GM12872 (cell line): ENCODE data around the gene ZC3H7B.

Source experiments
- CTCF ChIP-seq: IDR thresholded peaks from 3 replicates; pipeline ENCODE4 v1.5.1; 2011; ENCODE audit warnings: low read depth, mild to moderate bottlenecking, low read length, moderate library complexity; ENCODE audit not compliant: insufficient read depth

The ZC3H7B gene

DNA sequence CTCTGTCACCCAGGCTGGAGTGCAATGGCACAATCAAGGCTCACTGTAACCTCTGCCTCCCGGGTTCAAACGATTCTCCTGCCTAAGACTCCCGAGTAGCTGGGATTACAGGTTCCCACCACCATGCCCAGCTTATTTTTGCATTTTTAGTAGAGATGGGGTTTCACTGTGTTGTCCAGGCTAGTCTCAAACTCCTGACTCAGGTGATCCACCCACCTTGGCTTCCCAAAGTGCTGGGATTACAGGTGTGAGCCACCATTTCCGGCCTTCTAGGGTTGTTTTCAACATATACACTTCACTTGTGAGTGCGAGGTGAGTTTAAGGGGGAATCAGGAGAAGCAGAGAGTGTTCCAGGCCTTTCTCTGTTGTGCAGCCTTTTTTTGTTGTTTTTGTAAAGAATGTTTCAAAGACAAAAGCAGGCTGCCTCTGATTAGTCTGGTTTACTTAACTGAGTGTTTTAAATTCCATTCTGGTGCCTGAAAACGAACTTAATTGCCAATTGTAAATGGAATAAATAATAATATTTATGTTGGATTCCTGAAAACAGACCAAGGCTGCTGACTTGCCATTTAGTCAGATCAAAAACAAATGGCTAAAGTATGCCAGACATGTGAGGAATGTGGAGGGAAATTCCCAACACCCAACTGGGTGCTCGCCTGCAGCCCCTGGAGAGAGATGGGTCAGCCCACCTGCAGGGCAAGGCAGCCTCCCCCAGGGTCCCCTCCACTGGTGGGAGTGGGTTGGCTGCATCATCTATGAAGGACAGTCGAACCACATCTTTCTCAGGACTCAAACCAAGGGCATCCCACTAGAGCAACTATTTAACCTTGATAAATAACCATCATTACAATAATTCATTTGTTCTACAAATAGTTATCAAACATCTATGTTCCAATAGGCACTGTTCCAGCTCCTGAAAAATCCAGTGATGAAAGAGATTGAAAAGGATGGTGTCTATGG is 10.8 kb upstream of the ZC3H7B start:
- TF ChIP-seq CTCF: no peak

DNA sequence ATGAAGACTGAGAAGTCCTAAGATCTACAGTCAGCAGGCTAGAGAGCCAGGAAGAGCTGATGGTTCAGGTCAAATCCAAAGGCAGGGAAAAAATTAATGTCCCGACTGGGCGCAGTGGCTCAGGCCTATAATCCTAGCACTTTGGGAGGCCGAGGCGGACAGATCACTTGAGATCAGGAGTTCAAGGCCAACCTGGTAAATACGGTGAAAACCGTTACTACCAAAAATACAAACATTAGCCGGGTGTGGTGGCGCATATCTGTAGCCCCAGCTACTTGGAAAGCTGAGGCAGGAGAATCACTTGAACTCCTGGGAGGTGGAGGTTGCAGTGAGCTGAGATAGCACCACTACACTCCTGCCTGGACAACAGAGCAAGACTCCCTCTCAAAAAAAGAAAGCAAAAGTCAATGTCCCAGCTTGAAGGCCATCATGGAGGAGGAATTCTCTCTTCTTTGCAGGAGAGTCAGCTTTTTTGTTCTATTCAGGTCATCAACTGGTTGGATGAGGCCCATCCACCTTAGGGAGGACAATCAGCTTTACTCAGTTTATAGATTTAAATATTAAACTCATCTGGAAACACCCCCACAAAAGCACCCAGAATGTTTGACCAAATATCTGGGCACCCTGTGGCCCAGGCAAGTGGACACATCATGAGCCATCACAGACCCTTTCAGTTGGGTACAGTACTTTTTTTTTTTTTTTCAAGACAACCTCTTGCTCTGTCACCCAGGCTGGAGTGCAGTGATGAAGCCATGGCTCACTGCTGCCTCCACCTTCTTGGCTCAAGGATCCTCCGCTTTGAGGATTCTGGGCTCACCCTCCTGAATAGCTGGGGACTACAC is 4.3 kb upstream of the ZC3H7B start:
- no peak for TF ChIP-seq CTCF

DNA sequence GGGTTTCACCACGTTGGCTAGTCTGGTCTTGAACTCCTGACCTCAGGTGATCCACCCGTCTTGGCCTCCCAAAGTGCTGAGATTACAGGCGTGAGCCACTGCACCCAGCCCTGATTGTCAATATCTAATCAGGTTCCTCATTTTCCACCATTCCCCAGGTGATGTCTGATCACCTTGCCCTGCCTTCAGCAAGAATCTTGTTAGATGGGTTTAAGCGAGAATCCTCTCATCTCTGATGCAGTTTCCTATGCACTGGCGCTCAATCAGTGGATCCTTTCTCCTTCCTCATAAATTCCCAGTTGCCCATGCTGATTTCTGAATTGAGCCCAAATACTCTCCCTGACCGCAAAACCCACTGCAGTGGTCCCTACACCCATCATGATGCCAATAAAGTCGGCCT is 664 bp upstream of the ZC3H7B start:
- TF ChIP-seq CTCF: no peak

DNA sequence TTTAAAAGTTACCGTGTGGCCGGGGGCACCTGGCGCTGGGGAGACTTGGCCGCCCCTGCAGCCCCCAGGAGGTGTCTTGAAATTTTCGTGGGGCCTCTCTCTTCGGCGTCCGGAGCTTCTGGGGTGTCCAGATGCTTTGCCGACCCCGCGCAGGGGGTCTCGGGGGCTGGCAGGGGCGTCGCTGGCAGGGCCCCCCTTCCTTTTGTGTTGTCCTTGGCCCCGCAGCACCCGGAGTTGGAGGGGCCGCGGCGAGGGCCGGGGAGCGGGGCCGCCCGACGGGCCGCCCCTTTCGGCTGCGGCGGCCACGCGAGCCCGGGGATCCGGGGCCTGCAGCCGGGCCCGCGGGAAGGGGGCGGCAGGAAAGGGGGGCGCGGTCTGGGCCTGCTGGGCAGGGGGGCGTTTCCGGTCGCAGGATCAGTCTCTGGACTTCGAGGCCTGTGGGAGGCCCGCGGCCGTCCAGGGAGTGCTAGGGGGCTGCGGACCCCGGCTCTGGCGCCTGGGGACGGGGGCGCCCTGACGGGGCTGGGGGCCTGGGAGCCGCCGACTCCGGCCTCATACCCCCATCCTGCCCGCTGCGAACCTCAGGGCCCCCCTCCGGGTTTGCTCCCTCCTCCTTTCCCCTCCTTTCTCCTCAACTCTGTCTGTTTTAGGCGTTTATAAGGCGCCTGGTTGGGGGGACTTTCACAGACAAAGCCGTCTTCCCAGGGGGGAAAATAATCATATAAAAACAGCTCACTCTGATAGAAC is 869 bp downstream of the ZC3H7B start:
- TF ChIP-seq CTCF: no peak

- TF ChIP-seq CTCF: no peak
These were observed 1.5 kb downstream of the ZC3H7B start for GRCh38 chr22:41302811-41303210.

- TF ChIP-seq CTCF: no peak
These were observed 4.3 kb downstream of the ZC3H7B start for GRCh38 chr22:41305646-41306045.

- TF ChIP-seq CTCF: no peak
These were observed 6.7 kb downstream of the ZC3H7B start for GRCh38 chr22:41308054-41308453.
